Endothelial cell (in vitro differentiated cells): ENCODE measurements around the gene DOCK3. TPM values are rescaled to one million over a fixed set of nuclear protein-coding genes. Genes with fewer than 3 reads are reported as not detected.
"Not testable (repeated sequence)": the region's sequence is repeated elsewhere in the genome, so short reads cannot be mapped to it uniquely, and the experiment has no call there.

ENCODE experiments used
- DNase-seq: peaks from one replicate; pipeline ENCODE4 v3.0.0; 2021; ENCODE audit warnings: low spot score
- H3K27ac Mint-ChIP-seq: one replicate; pipeline ENCODE4 v1.8.0; 2021; ENCODE audit warnings: mixed read lengths, inconsistent platforms; ENCODE audit not compliant: unreplicated experiment
- H3K27me3 Mint-ChIP-seq: one replicate; pipeline ENCODE4 v1.8.0; 2021; ENCODE audit warnings: mild to moderate bottlenecking, moderate library complexity, mixed read lengths, inconsistent platforms; ENCODE audit not compliant: unreplicated experiment
- H3K36me3 Mint-ChIP-seq: one replicate; pipeline ENCODE4 v1.8.0; 2021; ENCODE audit warnings: mild to moderate bottlenecking, low read depth, mixed read lengths, inconsistent platforms; ENCODE audit not compliant: unreplicated experiment
- H3K4me1 Mint-ChIP-seq: one replicate; pipeline ENCODE4 v1.8.0; 2021; ENCODE audit warnings: mild to moderate bottlenecking, mixed read lengths, inconsistent platforms; ENCODE audit not compliant: unreplicated experiment
- H3K4me3 Mint-ChIP-seq: one replicate; pipeline ENCODE4 v1.8.0; 2021; ENCODE audit warnings: mild to moderate bottlenecking, mixed read lengths, inconsistent platforms; ENCODE audit not compliant: unreplicated experiment
- H3K9me3 Mint-ChIP-seq: one replicate; pipeline ENCODE4 v1.8.0; 2021; ENCODE audit warnings: mixed read lengths, inconsistent platforms; ENCODE audit not compliant: unreplicated experiment
- total RNA-seq: library from RNA; stranded (reverse); fragmentation: NEBNext Ultra II Directional; extraction: Animal tissue kit (Norgen Biotek cat#: 25700); gene quantifications from one replicate; pipeline ENCODE4 v1.2.1, GENCODE V29; 2021; ENCODE audit not compliant: unreplicated experiment
- TF ChIP-seq, protein P1 (sequence below): fragments of 200-600 bp; sonication (generic); IDR thresholded peaks from one replicate; pipeline ENCODE4 v1.5.0; 2021; ENCODE audit warnings: antibody characterized with exemption; ENCODE audit not compliant: unreplicated experiment

DOCK3 gene
- total RNA-seq, 1 donor from 2014 or later, result 1.3 TPM

DNA sequence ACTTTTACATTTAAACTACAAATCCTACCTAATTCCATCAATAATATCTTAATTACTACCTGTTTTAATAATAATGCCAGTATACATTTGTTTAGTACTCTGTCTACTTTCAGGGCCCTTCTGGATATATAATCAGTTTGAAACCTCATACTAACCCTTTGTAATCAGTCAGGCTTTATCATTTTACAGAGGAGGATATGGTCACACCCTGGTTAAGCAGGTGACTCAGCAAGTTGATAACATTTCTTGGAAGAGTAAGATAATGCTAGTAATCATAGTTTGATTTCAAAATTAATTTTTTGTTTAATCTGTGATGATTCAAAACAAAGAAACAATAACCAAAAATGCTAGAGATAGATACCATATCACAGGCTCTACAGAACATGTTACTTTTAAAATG lies 502.2 kb downstream of the DOCK3 start:
- TF ChIP-seq, protein P1, sequence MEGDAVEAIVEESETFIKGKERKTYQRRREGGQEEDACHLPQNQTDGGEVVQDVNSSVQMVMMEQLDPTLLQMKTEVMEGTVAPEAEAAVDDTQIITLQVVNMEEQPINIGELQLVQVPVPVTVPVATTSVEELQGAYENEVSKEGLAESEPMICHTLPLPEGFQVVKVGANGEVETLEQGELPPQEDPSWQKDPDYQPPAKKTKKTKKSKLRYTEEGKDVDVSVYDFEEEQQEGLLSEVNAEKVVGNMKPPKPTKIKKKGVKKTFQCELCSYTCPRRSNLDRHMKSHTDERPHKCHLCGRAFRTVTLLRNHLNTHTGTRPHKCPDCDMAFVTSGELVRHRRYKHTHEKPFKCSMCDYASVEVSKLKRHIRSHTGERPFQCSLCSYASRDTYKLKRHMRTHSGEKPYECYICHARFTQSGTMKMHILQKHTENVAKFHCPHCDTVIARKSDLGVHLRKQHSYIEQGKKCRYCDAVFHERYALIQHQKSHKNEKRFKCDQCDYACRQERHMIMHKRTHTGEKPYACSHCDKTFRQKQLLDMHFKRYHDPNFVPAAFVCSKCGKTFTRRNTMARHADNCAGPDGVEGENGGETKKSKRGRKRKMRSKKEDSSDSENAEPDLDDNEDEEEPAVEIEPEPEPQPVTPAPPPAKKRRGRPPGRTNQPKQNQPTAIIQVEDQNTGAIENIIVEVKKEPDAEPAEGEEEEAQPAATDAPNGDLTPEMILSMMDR, result no peak
- no peaks in the 10 kb centered on the region for H3K4me1 Mint-ChIP-seq
- H3K36me3 Mint-ChIP-seq, result peaks cover 8% of the 10 kb centered on the region
- H3K4me3 Mint-ChIP-seq, result no peak overlapping the region
- peaks cover 3% of the 10 kb centered on the region for H3K27me3 Mint-ChIP-seq
- H3K27ac Mint-ChIP-seq, result no peak overlapping the region
- DNase-seq, result no peak
- H3K9me3 Mint-ChIP-seq, result peaks cover 5% of the 10 kb centered on the region

DNA sequence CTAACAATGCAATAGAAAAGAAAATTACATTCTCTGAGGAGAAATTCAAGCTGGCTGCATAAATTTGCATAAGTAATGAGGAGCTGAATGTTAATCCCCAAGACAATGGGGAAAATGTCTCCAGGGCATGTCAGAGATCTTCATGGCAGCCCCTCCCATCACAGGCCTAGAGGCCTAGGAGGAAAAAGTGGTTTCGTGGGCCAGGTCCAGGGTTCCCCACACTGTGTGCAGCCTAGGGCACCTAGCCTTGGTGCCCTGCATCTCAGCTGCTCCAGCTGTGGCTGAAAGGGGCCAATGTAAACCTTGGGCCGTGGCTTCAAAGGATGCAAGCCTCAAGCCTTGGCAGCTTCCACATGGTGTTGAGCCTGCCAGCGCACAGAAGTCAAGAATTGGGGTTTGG lies 511.7 kb downstream of the DOCK3 start:
- not testable (repeated sequence) for H3K9me3 Mint-ChIP-seq, H3K4me3 Mint-ChIP-seq, H3K27ac Mint-ChIP-seq, DNase-seq, H3K27me3 Mint-ChIP-seq, H3K4me1 Mint-ChIP-seq, H3K36me3 Mint-ChIP-seq

DNA sequence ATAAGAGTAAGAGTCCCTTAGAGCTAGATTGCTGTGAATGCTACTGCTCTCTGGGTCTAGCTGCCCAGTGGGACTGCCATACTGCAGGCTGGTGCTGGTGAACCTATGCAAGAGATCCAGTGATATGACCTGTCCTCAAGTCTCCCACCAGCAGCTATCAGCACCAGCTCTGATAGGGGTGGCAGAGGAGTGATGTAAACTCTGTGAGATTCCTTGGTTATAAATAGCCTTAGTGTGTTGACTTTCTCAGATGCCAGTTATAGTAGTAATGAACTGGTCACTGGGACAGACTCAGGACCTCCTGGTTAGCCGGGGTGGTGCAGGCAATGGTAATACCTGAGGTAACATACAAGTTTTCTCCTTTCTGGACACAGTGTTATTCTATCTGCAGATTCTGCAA lies 515.5 kb downstream of the DOCK3 start:
- no peak overlapping the region for H3K4me3 Mint-ChIP-seq
- H3K9me3 Mint-ChIP-seq, result no peaks in the 10 kb centered on the region
- H3K36me3 Mint-ChIP-seq, result peaks cover 8% of the 10 kb centered on the region
- H3K27me3 Mint-ChIP-seq, result no peaks in the 10 kb centered on the region
- H3K27ac Mint-ChIP-seq, result no peak overlapping the region
- no peaks in the 10 kb centered on the region for H3K4me1 Mint-ChIP-seq
- DNase-seq, result no peak
- TF ChIP-seq, protein P1, result no peak

DNA sequence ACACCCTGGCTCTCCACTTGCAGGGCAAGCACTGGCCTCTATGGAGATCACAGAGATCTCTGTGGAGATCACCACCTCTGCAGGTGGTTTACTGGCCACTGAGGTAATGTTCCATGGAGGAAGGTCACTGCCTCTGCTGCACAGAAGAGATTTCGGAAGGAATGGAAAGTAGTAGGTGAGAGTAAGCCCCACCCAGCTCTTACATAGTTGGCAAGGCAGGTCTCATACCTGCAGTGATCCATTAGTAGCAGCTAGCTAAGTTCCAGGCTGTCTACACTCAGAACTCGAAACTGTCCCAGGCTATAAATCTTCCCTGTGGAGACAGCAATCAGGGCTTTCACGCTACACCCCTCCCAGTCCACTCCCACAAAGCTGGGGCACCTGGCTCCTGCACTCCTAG lies 516.1 kb downstream of the DOCK3 start:
- no peak for DNase-seq
- Mint-ChIP-seq H3K27ac (no peak overlapping the region), H3K4me3 (no peak overlapping the region), H3K4me1 (no peaks in the 10 kb centered on the region), H3K27me3 (no peaks in the 10 kb centered on the region), H3K36me3 (peaks cover 7% of the 10 kb centered on the region), H3K9me3 (no peaks in the 10 kb centered on the region)
- TF ChIP-seq, protein P1, result no peak

DNA sequence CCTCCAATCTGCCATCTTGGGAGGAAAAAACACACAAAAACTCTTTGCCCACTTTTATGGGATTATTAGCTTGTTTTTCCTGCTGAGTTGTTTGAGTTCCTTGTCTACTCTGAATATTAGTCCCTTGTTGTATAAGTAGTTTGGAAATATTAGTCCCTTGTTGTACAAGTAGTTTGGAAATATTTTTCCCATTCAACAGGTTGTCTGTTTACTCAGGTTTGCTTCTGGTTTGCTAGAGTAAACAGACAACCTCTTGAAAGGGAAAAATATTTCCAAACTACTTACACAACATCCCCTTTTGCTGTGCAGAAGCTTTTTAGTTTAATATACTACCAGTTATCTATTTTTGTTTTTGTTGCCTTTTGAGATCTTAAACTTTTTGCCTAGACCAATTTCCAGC lies 517.0 kb downstream of the DOCK3 start:
- Mint-ChIP-seq H3K27me3 (no peaks in the 10 kb centered on the region), H3K36me3 (no peaks in the 10 kb centered on the region), H3K27ac (no peak overlapping the region), H3K4me1 (peaks cover 1% of the 10 kb centered on the region), H3K9me3 (no peaks in the 10 kb centered on the region), H3K4me3 (no peak overlapping the region)
- TF ChIP-seq, protein P1, result no peak
- DNase-seq, result no peak

DNA sequence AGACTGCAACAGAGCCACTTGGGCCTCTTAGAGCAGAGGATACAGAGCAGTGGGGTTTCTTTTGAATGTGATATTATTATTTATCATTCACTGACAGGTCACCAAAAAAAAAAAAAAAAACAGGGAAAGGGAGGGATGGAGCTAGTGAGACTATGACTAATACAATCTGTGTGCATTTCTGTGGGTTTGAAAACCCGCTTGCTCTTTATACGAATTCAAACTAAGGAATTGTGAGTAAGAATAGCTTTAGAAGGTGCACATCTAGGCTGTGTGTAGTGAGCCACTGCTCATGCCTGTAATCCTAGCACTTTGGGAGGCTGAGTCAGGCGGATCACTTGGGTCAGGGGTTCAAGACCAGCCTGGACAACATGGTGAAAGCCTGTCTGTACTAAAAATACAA lies 523.8 kb downstream of the DOCK3 start:
- DNase-seq, result no peak
- H3K4me3 Mint-ChIP-seq, result no peak overlapping the region
- peaks cover 6% of the 10 kb centered on the region for H3K4me1 Mint-ChIP-seq
- no peaks in the 10 kb centered on the region for H3K9me3 Mint-ChIP-seq
- no peaks in the 10 kb centered on the region for H3K36me3 Mint-ChIP-seq
- TF ChIP-seq, protein P1, result no peak
- H3K27ac Mint-ChIP-seq, result no peak overlapping the region
- no peaks in the 10 kb centered on the region for H3K27me3 Mint-ChIP-seq

DNA sequence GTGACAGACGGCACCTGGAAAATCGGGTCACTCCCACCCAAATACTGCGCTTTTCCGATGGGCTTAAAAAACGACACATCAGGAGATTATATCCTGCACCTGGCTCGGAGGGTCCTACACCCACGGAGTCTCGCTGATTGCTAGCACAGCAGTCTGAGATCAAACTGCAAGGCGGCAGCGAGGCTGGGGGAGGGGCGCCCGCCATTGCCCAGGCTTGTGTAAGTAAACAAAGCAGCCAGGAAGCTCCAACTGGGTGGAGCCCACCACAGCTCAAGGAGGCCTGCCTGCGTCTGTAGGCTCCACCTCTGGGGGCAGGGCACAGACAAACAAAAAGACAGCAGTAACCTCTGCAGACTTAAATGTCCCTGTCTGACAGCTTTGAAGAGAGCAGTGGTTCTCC lies 524.6 kb downstream of the DOCK3 start:
- not testable (repeated sequence) for H3K9me3 Mint-ChIP-seq, DNase-seq, H3K4me3 Mint-ChIP-seq, H3K27me3 Mint-ChIP-seq, H3K36me3 Mint-ChIP-seq, H3K27ac Mint-ChIP-seq, H3K4me1 Mint-ChIP-seq
